Activated CD4-positive, alpha-beta memory T cell treated with anti-CD3 and anti-CD28 coated beads, Interleukin-2, amount 10 ng/mL, durations not matched to agents 7 days and 5 days (primary cell): ENCODE measurements around the gene RHD. TPM values are rescaled to one million over a fixed set of nuclear protein-coding genes. Genes with fewer than 3 reads are reported as not detected.
"Not testable (repeated sequence)": the region's sequence is repeated elsewhere in the genome, so short reads cannot be mapped to it uniquely, and the experiment has no call there.

Experiments used
- CTCF ChIA-PET: fragments of 350-600 bp; sonication (Branson Sonifier 250); formaldehyde crosslinking; loops from one replicate; lab custom pipeline; 2021; ENCODE audit warnings: antibody characterized with exemption, inconsistent platforms; lab: Charles Lee
- POLR2A ChIA-PET: fragments of 350-600 bp; sonication (Branson Sonifier 250); formaldehyde crosslinking; loops from one replicate; lab custom pipeline; 2021; ENCODE audit warnings: antibody characterized with exemption; lab: Charles Lee
- DNase-seq: peaks from one replicate; pipeline ENCODE4 v3.0.0-alpha.2; 2020
- H3K27ac Mint-ChIP-seq: one replicate; pipeline ENCODE4 v1.8.0; 2021; ENCODE audit warnings: mild to moderate bottlenecking, mixed read lengths
- H3K27me3 Mint-ChIP-seq: one replicate; pipeline ENCODE4 v1.8.0; 2021; ENCODE audit warnings: mixed read lengths
- H3K36me3 Mint-ChIP-seq: one replicate; pipeline ENCODE4 v1.8.0; 2021; ENCODE audit warnings: low read depth, mixed read lengths
- H3K4me1 Mint-ChIP-seq: one replicate; pipeline ENCODE4 v1.8.0; 2021; ENCODE audit warnings: mixed read lengths
- H3K4me3 Mint-ChIP-seq: one replicate; pipeline ENCODE4 v1.8.0; 2021; ENCODE audit warnings: mild to moderate bottlenecking, mixed read lengths
- H3K9me3 Mint-ChIP-seq: one replicate; pipeline ENCODE4 v1.8.0; 2021; ENCODE audit warnings: mixed read lengths
- total RNA-seq, 2 experiments: library from RNA; stranded (reverse); gene quantifications; one replicate each; pipeline ENCODE4 v1.2.3, GENCODE V29; 2021

The RHD gene
- total RNA-seq, 2 experiments from 2014 or later: not detected

GRCh38 chr1:25245809-25246599 is 26.3 kb upstream of the RHD start:
- peaks cover 65% of the 10 kb centered on the region for H3K36me3 Mint-ChIP-seq
- H3K27me3 Mint-ChIP-seq: no peaks in the 10 kb centered on the region
- peak overlapping the region; percentile 97 for H3K4me3 Mint-ChIP-seq
- ChIA-PET POLR2A (interaction anchor here (0.7 to 8.9 kb wide), 6 partner anchors 11 to 320 kb away, joined by 3 to 157 read pairs (median 3); partner anchors contain the start of gene SYF2), CTCF (interaction anchor here (1.4 to 2.0 kb wide), 2 partner anchors 11 to 14 kb away, joined by 4 to 9 read pairs; partner anchors contain the start of gene SYF2)
- peak overlapping the region; percentile 100 for H3K27ac Mint-ChIP-seq
- H3K4me1 Mint-ChIP-seq: peaks cover 62% of the 10 kb centered on the region
- no peak for DNase-seq
- no peaks in the 10 kb centered on the region for H3K9me3 Mint-ChIP-seq

DNA sequence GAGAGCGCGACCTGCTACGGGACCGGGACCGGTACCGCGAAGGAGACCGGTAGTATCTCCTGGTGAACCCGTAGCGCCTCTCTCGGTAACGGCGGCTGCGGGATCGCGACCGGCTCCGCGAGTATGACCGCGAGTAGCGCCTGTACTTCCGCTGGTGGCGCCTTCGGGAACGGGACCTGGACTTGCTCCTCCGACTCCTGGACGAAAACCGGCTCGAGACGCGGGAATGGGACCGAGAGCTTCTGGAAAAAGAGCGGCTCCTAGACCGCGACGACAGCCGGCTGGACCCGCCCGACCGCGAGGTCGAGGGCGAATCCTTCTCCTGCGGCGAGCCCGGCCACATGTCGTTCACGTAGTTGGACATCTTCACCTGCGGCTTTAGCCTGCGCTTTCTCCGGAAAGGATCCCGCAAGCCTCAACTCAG is 25.7 kb upstream of the RHD start:
- CTCF ChIA-PET: interaction anchor here (1.0 to 2.0 kb wide), 4 partner anchors 9 to 20 kb away, joined by 3 to 9 read pairs (median 4); partner anchors contain the start of gene SYF2
- peaks cover 60% of the 10 kb centered on the region for H3K36me3 Mint-ChIP-seq

DNA sequence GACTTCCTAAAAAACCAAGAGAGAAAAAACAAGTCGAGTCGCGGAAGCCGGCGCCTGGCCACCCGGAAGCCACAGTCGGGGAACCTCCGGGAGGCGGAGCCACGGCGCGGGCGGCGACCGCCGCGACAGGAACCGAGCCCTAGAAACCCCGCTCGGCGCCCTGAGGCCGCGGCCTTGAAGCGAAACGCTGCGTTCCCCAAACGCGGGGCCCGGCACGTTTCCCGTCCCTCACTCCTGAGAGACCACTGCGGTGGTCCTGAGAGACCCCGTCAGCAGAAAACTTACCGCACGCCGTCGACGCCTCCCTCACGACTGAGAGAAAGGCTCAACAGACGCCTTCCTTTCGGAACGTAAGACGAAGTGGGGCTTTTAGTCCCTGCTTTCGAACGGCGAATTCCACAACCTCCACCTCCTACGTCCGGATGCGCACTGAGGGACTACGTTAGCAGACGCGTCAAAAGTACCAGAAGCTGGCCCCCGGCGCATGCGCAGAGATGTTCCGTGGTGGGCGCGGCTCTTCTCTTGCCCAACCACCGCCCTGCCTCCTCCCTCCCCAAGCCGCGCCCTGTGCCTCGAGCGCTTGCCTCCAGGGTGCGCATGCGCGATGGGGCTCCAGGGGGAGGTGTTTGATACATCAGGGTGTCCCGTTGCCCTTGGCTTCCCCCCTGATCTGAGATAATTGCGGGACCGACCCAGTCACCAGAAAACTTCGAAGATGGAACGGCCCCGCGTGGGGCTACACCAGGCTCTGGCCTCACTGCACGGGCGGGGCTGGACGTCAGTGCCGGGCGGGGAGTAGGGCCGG is 25.1 kb upstream of the RHD start, which contains the start of gene RSRP1:
RSRP1 (minus strand) TSS at position 431 of the 805 bp plus-strand sequence. CDS start 491 bp downstream, outside the sequence.
- H3K27me3 Mint-ChIP-seq: no peaks in the 10 kb centered on the region
- peak; percentile 100 for DNase-seq
- H3K36me3 Mint-ChIP-seq: peaks cover 55% of the 10 kb centered on the region
- H3K4me1 Mint-ChIP-seq: peaks cover 55% of the 10 kb centered on the region
- H3K27ac Mint-ChIP-seq: peak within 1 kb of the TSS; percentile 100
- peak within 1 kb of the TSS; percentile 97 for H3K4me3 Mint-ChIP-seq
- H3K9me3 Mint-ChIP-seq: no peaks in the 10 kb centered on the region
- ChIA-PET POLR2A (interaction anchor here (0.5 to 8.9 kb wide), 28 partner anchors 8 to 573 kb away, joined by 3 to 157 read pairs (median 4); partner anchors contain the start of genes MACO1, MTFR1L, RUNX3 and SYF2), CTCF (interaction anchor here (0.6 to 2.0 kb wide), 5 partner anchors 8 to 743 kb away, joined by 3 to 9 read pairs (median 3); partner anchors contain the start of gene SYF2)

More for the DNA sequence above, 25.7 kb upstream of the RHD start:
- peak overlapping the region; percentile 100 for H3K27ac Mint-ChIP-seq
- DNase-seq: peak; percentile 58
- H3K9me3 Mint-ChIP-seq: no peaks in the 10 kb centered on the region
- H3K27me3 Mint-ChIP-seq: no peaks in the 10 kb centered on the region
- H3K4me3 Mint-ChIP-seq: peak overlapping the region; percentile 97
- POLR2A ChIA-PET: interaction anchor here (0.5 to 8.9 kb wide), 14 partner anchors 10 to 574 kb away, joined by 3 to 157 read pairs (median 4); partner anchors contain the start of genes MTFR1L, SYF2 and TMEM50A
- peaks cover 58% of the 10 kb centered on the region for H3K4me1 Mint-ChIP-seq

DNA sequence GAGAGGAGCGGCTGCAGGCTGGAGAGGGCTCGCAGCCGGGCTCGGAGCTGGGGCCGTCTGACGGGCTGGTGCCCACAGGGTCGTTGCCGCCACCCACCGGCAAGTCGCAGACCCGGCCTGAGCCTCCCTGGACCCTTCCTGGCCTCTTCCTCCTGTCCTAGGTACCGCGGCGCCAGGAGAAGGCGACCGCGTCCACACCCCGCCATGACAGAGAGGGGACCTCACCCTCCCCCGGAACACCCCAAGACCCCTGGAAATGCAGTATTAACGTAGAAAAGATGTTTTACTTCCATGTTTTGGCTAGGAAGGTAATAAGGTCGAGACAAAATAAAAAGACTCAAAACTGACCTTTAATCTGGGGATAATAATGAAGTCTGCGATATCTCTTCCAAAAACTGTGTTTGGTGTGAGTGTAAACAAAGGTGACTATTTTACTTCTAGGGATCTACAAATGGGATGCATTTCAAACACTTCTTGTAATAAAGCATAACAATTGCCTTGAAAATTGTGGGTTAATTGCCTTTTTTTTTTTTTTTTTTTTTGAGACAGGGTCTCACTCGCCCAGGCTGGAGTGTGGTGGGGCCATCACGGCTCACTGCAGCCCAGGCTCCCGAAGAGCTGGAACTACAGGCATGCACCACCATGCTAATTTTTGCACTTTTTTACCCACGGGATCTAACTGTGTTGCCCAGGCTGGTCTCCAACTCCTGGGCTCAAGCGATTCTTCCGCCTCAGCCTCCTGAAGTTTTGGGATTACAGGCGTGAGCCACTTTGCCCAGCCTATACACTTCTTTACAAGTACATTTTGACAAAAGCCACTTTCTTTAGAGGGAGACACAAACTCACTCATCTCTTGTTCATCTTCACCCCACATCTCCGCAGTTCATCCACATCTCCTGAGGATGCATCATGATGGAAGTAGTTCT is 24.2 kb upstream of the RHD start:
- DNase-seq: no peak
- Mint-ChIP-seq H3K36me3 (peaks cover 47% of the 10 kb centered on the region), H3K27me3 (no peaks in the 10 kb centered on the region), H3K27ac (peak overlapping the region; percentile 100), H3K4me3 (peak overlapping the region; percentile 97), H3K4me1 (peaks cover 46% of the 10 kb centered on the region), H3K9me3 (no peaks in the 10 kb centered on the region)
- ChIA-PET POLR2A (interaction anchor here (0.6 to 8.9 kb wide), 28 partner anchors 9 to 572 kb away, joined by 3 to 157 read pairs (median 4); partner anchors contain the start of genes MACO1, MTFR1L, RUNX3 and SYF2), CTCF (interaction anchor here (0.6 to 2.0 kb wide), 5 partner anchors 8 to 744 kb away, joined by 3 to 9 read pairs (median 3); partner anchors contain the start of gene SYF2)

DNA sequence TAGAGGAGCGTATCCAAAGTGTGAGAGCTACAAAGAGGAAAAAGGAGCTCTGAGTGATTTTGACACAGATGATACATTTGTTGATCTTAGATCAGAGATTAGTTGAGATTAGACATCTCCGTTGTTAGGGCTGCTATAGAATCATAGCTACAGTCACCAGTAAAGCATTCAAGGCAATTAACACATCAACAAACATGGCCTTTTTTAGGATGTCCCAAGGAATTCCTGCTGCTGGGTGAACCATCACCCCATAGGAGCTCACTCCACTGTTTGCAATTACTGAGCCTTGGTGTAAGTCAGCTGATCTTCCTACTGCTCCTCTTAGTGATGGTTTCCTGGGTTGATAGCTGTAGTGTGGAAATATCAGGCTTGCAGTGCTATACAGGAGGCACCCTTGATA is 18.4 kb upstream of the RHD start:
- CTCF ChIA-PET: interaction anchor here (1.4 kb wide), 1 partner anchor 14 kb away, joined by 6 read pairs; no protein-coding TSS in a partner anchor
- H3K27ac Mint-ChIP-seq: no peak overlapping the region
- no peaks in the 10 kb centered on the region for H3K9me3 Mint-ChIP-seq
- H3K4me3 Mint-ChIP-seq: no peak overlapping the region
- H3K27me3 Mint-ChIP-seq: no peaks in the 10 kb centered on the region
- H3K4me1 Mint-ChIP-seq: no peaks in the 10 kb centered on the region
- no peaks in the 10 kb centered on the region for H3K36me3 Mint-ChIP-seq
- no peak for DNase-seq
- POLR2A ChIA-PET: interaction anchor here (0.8 to 1.6 kb wide), 2 partner anchors 9 to 22 kb away, joined by 3 to 9 read pairs; partner anchors contain the start of gene SYF2

GRCh38 chr1:25255706-25256577 is 16.4 kb upstream of the RHD start:
- no peaks in the 10 kb centered on the region for H3K36me3 Mint-ChIP-seq
- no peak overlapping the region for H3K4me3 Mint-ChIP-seq
- no peak overlapping the region for H3K27ac Mint-ChIP-seq
- ChIA-PET CTCF (interaction anchor here (1.0 to 2.4 kb wide), 3 partner anchors 9 to 12 kb away, joined by 3 to 9 read pairs (median 4); partner anchors contain the start of gene RSRP1), POLR2A (interaction anchor here (0.6 to 4.2 kb wide), 4 partner anchors 9 to 327 kb away, joined by 3 to 25 read pairs (median 6); partner anchors contain the start of genes RSRP1 and SYF2)
- no peaks in the 10 kb centered on the region for H3K9me3 Mint-ChIP-seq
- DNase-seq: no peak
- peaks cover 15% of the 10 kb centered on the region for H3K4me1 Mint-ChIP-seq
- no peaks in the 10 kb centered on the region for H3K27me3 Mint-ChIP-seq

- no peaks in the 10 kb centered on the region for H3K36me3 Mint-ChIP-seq
- DNase-seq: no peak
- no peak overlapping the region for H3K4me3 Mint-ChIP-seq
- peaks cover 17% of the 10 kb centered on the region for H3K4me1 Mint-ChIP-seq
- H3K9me3 Mint-ChIP-seq: no peaks in the 10 kb centered on the region
- H3K27ac Mint-ChIP-seq: no peak overlapping the region
- POLR2A ChIA-PET: interaction anchor here (1.6 to 4.2 kb wide), 3 partner anchors 9 to 25 kb away, joined by 5 to 25 read pairs (median 8); partner anchors contain the start of genes RSRP1 and SYF2
- CTCF ChIA-PET: interaction anchor here (2.4 kb wide), 1 partner anchor 9 kb away, joined by 9 read pairs; the partner anchor contains the start of gene RSRP1
- no peaks in the 10 kb centered on the region for H3K27me3 Mint-ChIP-seq
Measured at GRCh38 chr1:25256578-25256965, 15.7 kb upstream of the RHD start.

- H3K4me3 Mint-ChIP-seq: no peak overlapping the region
- no peaks in the 10 kb centered on the region for H3K27me3 Mint-ChIP-seq
- no peaks in the 10 kb centered on the region for H3K9me3 Mint-ChIP-seq
- POLR2A ChIA-PET: interaction anchor here (0.7 to 4.2 kb wide), 3 partner anchors 10 to 545 kb away, joined by 4 to 25 read pairs (median 8); partner anchors contain the start of gene RSRP1
- CTCF ChIA-PET: interaction anchor here (1.2 to 2.4 kb wide), 2 partner anchors 10 to 264 kb away, joined by 4 to 9 read pairs; partner anchors contain the start of gene RSRP1
- DNase-seq: no peak
- no peak overlapping the region for H3K27ac Mint-ChIP-seq
- peaks cover 17% of the 10 kb centered on the region for H3K4me1 Mint-ChIP-seq
- peaks cover 2% of the 10 kb centered on the region for H3K36me3 Mint-ChIP-seq
Measured at GRCh38 chr1:25257196-25257595, 15.1 kb upstream of the RHD start.

DNA sequence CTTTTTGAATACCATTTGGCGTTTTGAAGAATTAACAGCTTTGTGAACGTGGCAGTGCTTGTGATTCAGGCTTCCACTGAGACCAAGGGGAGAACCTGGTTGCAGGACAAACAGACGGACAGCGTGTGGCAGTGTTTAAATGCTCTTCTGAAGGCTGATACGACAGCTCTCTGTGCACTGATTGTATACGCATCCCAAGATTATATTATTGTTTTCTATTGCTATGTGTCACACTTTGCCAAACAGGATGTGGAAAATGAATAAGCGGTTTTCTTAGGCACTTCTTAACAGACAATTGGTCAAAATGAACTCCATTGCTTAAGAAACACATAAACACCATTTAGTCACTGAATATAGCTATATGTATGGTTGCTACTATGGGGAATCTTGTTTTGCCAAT is 12.5 kb upstream of the RHD start:
- ChIA-PET POLR2A (interaction anchor here (1.2 kb wide), 1 partner anchor 12 kb away, joined by 6 read pairs; the partner anchor contains the start of gene RSRP1), CTCF (interaction anchor here (0.9 kb wide), 1 partner anchor 20 kb away, joined by 4 read pairs; no protein-coding TSS in a partner anchor)
- Mint-ChIP-seq H3K4me1 (peaks cover 18% of the 10 kb centered on the region), H3K36me3 (peaks cover 19% of the 10 kb centered on the region)
- DNase-seq, H3K9me3 Mint-ChIP-seq, H3K27ac Mint-ChIP-seq, H3K27me3 Mint-ChIP-seq, H3K4me3 Mint-ChIP-seq: not testable (repeated sequence)

GRCh38 chr1:25260336-25260735 is 12.0 kb upstream of the RHD start:
- not testable (repeated sequence) for H3K27me3 Mint-ChIP-seq, H3K9me3 Mint-ChIP-seq, H3K4me3 Mint-ChIP-seq, DNase-seq
- peaks cover 19% of the 10 kb centered on the region for H3K36me3 Mint-ChIP-seq
- CTCF ChIA-PET: interaction anchor here (0.9 kb wide), 1 partner anchor 21 kb away, joined by 4 read pairs; no protein-coding TSS in a partner anchor
- peak overlapping the region; percentile 40 for H3K27ac Mint-ChIP-seq
- POLR2A ChIA-PET: interaction anchor here (1.2 kb wide), 1 partner anchor 13 kb away, joined by 6 read pairs; the partner anchor contains the start of gene RSRP1
- H3K4me1 Mint-ChIP-seq: peaks cover 18% of the 10 kb centered on the region
